Stimulated activated CD4-positive, alpha-beta T cell treated with anti-CD3 and anti-CD28 coated beads, Interleukin-4, amount 100 ng/mL, for 48 hours (primary cell): ENCODE data around the gene RPL5.

Experiments used
- DNase-seq, 2 donors: peaks; one replicate each; pipeline ENCODE4 v3.0.0-alpha.2; 2020; ENCODE audit warnings: low read depth in 2 of 2

Gene RPL5

GRCh38 chr1:92820024-92820423, 11.8 kb upstream of the RPL5 start:
- DNase-seq, result no peak

- DNase-seq, result no peak
These were observed 11.3 kb upstream of the RPL5 start for GRCh38 chr1:92820551-92820950.

GRCh38 chr1:92822879-92823278, 9.0 kb upstream of the RPL5 start:
- DNase-seq, result no peak

GRCh38 chr1:92826792-92827191, 5.0 kb upstream of the RPL5 start:
- no peak for DNase-seq

- DNase-seq, result no peak
These were observed 475 bp upstream of the RPL5 start for GRCh38 chr1:92831368-92831761.

GRCh38 chr1:92832537-92833114, 786 bp downstream of the RPL5 start:
- DNase-seq, result no peak

GRCh38 chr1:92833840-92834239, 2.0 kb downstream of the RPL5 start:
- DNase-seq, result peak in 1 of 2 donors; percentile 4

GRCh38 chr1:92834617-92835016, 2.8 kb downstream of the RPL5 start:
- no peak for DNase-seq

- DNase-seq, result no peak
These were observed 5.2 kb downstream of the RPL5 start for GRCh38 chr1:92837062-92837461.

GRCh38 chr1:92838519-92838918, 6.7 kb downstream of the RPL5 start:
- DNase-seq, result no peak

- no peak for DNase-seq
These were observed 7.6 kb downstream of the RPL5 start for GRCh38 chr1:92839442-92839841.

GRCh38 chr1:92840600-92840999, 8.8 kb downstream of the RPL5 start:
- DNase-seq, result no peak

- no peak for DNase-seq
These were observed 10.5 kb downstream of the RPL5 start for GRCh38 chr1:92842082-92843045.

GRCh38 chr1:92843046-92843423, 11.2 kb downstream of the RPL5 start:
- DNase-seq, result no peak

GRCh38 chr1:92843429-92844352, 11.9 kb downstream of the RPL5 start:
- no peak for DNase-seq

GRCh38 chr1:92844439-92844838, 12.6 kb downstream of the RPL5 start:
- no peak for DNase-seq

GRCh38 chr1:92845908-92846307, 14.1 kb downstream of the RPL5 start:
- no peak for DNase-seq

- DNase-seq, result no peak
These were observed 16.4 kb downstream of the RPL5 start for GRCh38 chr1:92848201-92848600.

GRCh38 chr1:92850019-92850418, 18.2 kb downstream of the RPL5 start:
- no peak for DNase-seq

GRCh38 chr1:92851729-92852128, 19.9 kb downstream of the RPL5 start:
- DNase-seq, result no peak

- DNase-seq, result no peak
These were observed 21.5 kb downstream of the RPL5 start for GRCh38 chr1:92853299-92853698.

GRCh38 chr1:92854101-92854785, 22.4 kb downstream of the RPL5 start:
- no peak for DNase-seq
